GM21737 (cell line): ENCODE measurements around the gene MTHFSD.

Experiments used
- ATAC-seq: cut with Tn5 transposase; IDR thresholded peaks from one replicate; pipeline ENCODE4 v1.9.1; 2021; ENCODE audit warnings: mild to moderate bottlenecking, moderate library complexity; ENCODE audit not compliant: unreplicated experiment

MTHFSD gene

DNA sequence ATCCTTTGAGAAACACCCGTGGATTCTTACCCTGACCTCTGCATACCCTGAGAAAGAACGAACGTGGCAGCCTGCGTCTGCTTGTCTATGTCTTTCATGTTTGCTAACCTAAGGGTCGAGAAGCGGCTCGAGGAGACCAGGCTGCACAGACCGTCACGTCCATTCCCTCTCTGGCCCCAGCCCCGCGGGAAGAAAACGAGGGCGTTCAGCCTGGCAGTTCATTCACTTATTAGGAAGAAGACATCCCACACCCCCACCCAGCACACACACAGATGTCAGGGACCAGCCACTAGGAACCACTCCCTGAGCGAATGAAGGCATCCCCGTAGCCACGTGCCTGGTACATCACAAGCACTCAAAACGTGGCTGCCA, 655 bp upstream of the MTHFSD start:
- no peak for ATAC-seq

- ATAC-seq = no peak
These were observed 477 bp downstream of the MTHFSD start for GRCh38 chr16:86554599-86554916.

DNA sequence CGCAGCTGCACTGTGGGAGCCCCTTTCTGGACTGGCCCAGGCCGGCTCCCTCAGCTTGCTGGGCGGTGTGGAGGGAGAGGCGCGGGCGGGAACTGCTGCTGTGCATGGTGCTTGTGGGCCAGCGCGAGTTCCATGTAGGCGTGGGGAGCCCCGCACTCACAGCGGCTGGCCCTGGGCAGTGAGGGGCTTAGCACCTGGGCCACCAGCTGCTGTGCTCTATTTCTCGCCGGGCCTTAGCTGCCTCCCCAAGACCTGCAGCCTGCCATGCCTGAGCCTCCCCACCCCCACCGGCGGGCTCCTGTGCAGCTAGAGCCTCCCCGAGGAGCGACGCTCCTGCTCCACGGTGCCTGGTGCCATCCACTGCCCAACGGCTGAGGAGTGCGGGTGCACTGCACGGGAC, 1.7 kb downstream of the MTHFSD start:
- ATAC-seq = no peak

- no peak for ATAC-seq
These were observed 4.8 kb downstream of the MTHFSD start for GRCh38 chr16:86550281-86550680.

- ATAC-seq = no peak
These were observed 5.2 kb downstream of the MTHFSD start for GRCh38 chr16:86549893-86550190.

- no peak for ATAC-seq
These were observed 5.8 kb downstream of the MTHFSD start for GRCh38 chr16:86549076-86549892.

DNA sequence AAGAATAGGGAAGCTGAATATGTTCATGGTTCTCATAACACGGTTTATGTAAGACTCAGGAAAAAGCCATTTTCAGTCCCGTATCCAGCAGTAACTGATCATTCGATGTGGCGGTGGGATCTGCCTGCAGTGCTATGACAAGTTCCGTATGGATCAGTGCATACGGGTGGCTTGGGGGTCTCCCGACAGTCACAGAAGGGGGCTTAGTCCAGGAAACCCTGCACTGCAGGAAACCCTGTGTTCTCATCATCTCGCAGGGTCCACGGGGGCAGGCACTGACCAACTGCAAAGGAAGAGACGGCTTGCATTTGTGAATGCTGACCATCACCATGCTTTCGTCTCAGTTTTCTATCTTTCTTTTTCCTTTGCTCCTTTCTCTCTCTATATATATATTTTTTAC, 7.7 kb downstream of the MTHFSD start:
- ATAC-seq = no peak

DNA sequence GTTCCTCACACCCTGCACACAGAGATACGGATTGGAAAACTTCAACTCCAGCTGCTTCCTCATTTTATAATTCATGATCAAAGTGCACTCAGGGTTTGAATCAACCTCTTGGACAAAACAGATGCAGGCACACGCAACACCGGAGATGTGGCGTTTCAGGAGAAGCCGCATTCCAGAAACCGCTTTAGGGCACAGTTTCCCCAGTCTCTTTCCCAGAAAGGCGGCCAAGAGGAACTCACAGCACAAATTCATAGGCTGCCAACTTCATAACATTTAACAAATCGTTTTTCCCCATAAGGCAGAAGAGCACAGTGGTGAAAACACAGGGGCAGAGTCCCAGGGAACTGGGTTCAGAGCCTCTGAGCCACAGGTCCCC, 8.4 kb downstream of the MTHFSD start:
- no peak for ATAC-seq

DNA sequence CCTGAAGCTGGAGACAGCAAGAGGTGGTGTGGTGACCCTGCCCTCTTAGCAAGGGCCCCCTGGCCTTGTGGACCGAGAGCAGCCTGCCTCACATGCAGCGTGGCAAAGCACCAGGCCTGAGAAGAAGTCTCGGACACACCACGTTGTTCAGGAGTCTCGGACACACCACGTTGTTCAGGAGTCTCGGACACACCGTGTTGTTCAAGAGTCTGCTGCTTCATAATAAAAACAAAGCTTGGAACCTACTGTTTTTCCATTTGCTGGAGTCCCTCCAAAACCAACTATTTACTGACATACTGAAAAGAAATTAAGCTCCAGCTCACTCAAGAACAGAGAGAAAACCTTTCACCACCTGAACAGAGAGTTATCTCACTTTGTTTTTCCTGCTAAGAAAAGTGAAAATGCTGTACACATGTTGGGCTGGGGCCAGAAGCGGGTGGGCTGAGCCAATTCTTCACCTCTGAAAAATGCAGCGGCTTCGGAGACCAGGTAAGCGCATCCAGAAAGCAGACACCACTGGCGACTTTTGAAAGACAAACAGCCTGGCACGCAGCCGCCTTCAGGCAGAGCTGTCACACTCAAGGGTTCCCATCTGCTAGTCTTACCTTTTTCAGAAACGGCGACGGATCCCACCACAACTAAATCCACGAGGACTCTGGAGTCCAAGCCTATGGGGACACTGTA, 8.9 kb downstream of the MTHFSD start:
- no peak for ATAC-seq

DNA sequence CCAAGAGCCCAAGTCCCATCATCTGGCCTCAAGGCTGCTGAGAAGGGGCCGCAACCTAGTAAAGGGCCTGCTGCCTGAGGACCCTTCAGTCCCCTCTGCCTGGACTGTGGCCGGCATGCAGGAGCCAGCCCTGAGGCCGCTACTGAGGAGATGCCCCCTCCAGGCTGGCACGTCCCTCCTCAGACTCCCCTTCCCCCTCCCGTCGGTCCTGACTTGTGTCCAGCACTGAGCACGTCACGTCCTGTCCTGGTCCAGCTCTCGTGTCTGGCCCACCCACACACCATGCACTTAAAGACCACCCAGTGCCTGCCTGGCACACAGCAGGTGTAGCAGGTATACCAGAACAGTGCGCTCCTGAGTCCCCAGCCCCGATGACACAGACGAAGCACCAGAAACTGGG, 9.6 kb downstream of the MTHFSD start:
- ATAC-seq = no peak

GRCh38 chr16:86542756-86543750, 12.0 kb downstream of the MTHFSD start:
- ATAC-seq = no peak

GRCh38 chr16:86541560-86541959, 13.5 kb downstream of the MTHFSD start:
- no peak for ATAC-seq

DNA sequence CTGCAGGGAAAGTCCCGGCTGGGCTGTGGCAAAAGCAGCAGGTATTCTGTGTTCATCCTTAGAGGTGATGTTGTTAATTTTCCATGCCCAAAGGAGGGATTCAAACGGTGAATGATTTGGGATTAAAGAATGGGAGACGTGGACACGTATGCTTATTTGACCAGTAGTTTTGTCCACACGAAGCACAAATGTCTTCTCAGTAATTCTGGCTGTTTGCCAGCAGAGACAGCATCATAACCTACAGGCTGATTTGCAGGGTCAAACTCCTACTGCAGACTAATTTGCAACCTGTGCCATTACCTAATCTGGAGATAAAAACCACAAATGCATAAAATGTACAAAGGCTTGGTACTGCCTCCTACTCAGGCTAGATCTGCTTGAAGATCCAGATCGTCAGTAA, 14.1 kb downstream of the MTHFSD start:
- no peak for ATAC-seq

DNA sequence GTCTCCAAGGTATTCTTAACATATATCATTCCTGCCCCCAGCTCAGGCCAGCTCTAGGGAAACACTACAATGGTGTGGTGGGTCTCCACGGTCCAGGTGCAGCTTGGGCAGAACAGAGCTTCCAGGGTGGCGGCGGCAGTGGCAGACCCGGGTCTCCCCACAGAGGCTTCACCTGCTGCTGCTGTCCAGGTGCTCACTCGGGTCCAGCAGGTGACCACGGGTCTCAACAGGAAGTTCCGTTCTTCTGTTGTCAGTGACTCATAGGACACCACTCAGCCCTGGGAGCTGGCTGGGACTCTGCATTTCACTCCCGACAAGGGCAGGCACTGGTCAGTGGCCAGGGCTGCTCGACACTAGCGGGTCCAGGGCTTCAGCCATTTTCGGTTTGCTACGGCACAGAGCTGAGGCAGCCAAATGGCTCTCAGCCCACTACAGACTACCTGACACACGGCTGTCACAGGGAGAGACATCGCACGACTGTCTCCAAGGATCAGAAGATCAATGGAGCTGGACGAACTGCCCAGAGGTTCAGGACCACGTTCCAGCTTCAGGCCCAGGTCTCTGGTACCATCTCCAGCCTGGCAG, 16.7 kb downstream of the MTHFSD start:
- no peak for ATAC-seq

GRCh38 chr16:86537486-86537885, 17.5 kb downstream of the MTHFSD start:
- ATAC-seq = no peak

- ATAC-seq = no peak
These were observed 18.4 kb downstream of the MTHFSD start for GRCh38 chr16:86536621-86537020.

GRCh38 chr16:86534779-86535615, 20.0 kb downstream of the MTHFSD start:
- no peak for ATAC-seq

DNA sequence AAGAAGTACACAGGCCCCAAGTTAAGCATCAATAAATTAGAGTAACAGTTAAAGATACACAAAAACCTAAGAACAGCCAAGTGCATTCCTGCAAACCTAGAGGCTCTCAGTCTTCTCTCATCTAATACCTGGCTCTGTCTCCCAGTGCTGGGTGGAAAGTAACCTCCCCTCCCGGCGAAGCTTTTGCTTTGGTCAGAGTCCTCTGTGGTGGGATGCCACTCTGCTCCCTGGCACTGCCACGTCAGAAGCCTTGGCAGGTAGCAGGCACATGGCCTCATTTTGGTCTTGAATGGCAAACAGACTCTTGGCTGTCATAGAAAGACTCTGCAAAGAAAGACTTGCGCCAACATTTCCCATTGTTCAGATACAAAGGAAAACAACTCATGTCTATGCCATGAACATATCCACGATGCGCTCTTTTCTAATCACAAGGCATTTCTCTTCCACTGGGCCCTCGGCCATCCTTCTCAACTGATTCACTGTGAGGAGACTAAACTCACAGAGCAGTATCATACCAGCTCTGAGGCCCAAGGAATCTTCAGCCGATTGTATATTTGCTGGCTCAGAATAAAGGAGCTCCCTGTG, 21.2 kb downstream of the MTHFSD start:
- ATAC-seq = no peak

GRCh38 chr16:86533076-86533475, 22.0 kb downstream of the MTHFSD start:
- ATAC-seq = no peak

GRCh38 chr16:86532526-86532815, 22.6 kb downstream of the MTHFSD start:
- no peak for ATAC-seq
